GM19397 (cell line): Measurements from ENCODE around the gene LCE1F.

Experiments used
- ATAC-seq: cut with Tn5 transposase; IDR thresholded peaks from one replicate; pipeline ENCODE4 v1.9.1; 2021; ENCODE audit warnings: mild to moderate bottlenecking, moderate library complexity; ENCODE audit not compliant: unreplicated experiment

The LCE1F gene

GRCh38 chr1:152770411-152770810, 4.5 kb upstream of the LCE1F start:
- no peak for ATAC-seq

DNA sequence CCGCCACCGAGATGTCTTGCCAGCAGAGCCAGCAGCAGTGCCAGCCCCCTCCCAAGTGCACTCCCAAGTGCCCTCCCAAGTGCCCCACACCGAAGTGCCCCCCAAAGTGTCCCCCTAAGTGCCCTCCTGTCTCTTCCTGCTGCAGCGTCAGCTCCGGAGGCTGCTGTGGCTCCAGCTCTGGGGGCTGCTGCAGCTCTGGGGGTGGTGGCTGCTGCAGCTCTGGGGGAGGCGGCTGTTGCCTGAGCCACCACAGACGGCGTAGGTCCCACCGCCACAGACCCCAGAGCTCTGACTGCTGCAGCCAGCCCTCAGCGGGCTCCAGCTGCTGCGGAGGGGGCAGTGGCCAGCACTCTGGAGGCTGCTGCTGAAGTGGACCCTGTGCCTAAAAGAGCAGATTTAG, 1.4 kb downstream of the LCE1F start:
- no peak for ATAC-seq

DNA sequence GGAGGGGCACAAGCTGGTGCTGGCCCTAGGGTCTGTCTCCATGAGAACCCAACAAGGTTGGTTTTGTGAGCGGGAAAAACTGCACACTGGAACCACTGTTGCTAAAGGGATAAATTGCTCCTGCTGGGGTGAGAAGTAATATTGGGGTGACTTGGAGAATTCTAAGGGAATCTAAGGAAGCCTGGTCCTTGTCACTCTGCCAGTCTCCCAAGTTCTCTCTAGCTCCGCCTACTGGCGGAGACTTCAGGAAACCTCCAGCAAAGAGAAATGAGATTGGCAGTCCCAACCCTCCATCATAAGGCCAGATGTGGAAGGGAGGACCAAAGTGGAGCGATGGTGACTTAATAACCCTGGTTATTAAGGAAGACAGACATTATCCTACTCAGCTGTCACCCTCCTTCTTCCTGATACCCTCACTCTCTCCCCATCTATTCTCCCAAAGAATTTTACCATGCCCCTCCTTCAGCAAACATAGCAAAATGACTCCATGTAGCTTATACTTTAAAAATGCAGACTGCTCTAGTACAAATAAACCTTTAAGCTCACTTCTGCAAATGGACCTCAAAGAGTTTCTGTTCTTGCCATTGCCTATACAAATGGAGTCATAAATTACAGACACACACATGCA, 2.7 kb downstream of the LCE1F start:
- no peak for ATAC-seq

GRCh38 chr1:152783095-152783494, 8.2 kb downstream of the LCE1F start:
- no peak for ATAC-seq

GRCh38 chr1:152786077-152786476, 11.1 kb downstream of the LCE1F start, which contains the start of gene LCE1E:
LCE1E (plus strand) TSS chr1:152786257; CDS start chr1:152787300, 1,043 bp downstream.
- ATAC-seq, result no peak

DNA sequence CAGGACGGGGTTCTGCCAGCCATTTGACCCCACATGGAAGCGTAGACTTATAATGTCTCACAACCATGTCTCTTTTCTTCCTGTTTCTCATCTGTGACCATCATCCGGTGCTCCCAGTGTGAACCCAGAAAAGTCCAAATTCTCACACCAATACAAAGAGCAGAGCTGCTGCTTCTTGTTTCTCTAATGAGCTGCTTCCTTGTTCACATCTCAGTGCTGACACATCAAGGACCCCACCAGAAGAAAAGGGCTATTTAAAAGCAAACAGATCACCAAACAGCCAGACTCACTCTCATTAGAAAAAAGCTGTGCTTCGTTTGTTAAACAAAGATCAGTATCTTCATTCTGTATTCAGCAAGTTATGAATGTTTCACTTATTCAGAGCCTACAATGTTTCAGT, 20.7 kb downstream of the LCE1F start:
- no peak for ATAC-seq

- ATAC-seq, result no peak
These were observed 21.5 kb downstream of the LCE1F start, which contains the start of gene LCE1D for GRCh38 chr1:152796421-152796820. LCE1D (plus strand) TSS chr1:152796721; CDS start chr1:152797795, 1,074 bp downstream.

DNA sequence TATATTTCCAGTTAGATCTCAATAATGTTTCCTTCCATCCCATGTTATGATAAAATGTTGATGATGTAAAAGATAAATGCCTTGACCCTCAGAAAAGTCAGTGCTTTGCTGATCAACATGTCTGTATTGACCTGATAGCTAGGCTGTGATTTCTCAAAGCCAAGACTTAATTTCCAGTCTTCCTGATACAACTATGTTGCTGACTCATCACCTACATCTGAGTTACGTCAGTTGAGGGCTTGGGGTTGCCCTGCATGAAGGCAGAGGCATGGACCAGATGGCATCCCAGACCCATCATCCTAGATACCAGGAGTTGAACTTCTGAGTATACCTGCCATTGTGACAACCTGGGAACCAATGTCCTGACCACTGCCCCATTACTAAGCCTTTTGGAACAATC, 26.4 kb downstream of the LCE1F start:
- no peak for ATAC-seq

- no peak for ATAC-seq
These were observed 31.6 kb downstream of the LCE1F start, which contains the start of gene LCE1C for GRCh38 chr1:152806576-152806975. LCE1C (minus strand) TSS chr1:152806651; CDS start chr1:152805478, 1,173 bp downstream.

GRCh38 chr1:152811050-152811449, 36.1 kb downstream of the LCE1F start:
- no peak for ATAC-seq

DNA sequence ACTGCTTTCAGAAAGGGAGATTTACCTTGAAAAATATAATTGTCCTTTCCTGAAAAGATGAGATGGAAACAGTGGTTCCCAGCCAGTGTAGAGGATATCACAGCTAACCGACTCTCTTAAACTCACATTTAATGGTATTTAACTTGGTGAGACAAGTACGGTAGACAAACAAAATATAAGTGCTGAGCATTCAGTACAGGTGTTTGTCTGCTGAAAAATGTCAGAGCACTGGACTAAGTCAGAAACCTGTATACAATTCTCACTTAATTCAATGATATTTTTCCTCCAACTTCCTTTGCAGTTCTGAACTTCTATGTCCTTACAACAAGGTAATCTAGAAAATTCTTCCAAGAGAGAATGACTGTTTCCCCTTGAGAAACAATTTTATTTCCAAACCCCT, 36.7 kb downstream of the LCE1F start, which contains the start of gene LCE1B:
LCE1B (plus strand) TSS at position 301 of the 400 bp plus-strand sequence. CDS start 476 bp downstream, outside the sequence.
- ATAC-seq, result no peak

DNA sequence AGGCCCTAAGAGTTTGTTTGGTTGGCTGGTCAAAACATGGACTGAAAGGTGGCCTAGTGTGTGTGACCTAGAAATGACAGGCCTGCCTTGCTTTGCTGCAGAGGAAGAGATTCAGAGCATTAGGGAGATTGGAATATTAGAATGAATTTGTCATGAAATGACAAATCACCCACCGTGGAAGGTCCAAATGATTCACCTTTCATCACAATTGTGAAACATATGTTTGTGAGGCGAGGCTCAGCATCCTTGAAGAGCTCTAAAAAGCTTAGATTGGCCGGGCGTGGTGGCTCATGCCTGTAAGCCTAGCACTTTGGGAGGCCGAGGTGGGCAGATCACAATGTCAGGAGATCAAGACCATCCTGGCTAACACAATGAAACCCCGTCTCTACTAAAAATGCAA, 42.4 kb downstream of the LCE1F start:
- no peak for ATAC-seq

DNA sequence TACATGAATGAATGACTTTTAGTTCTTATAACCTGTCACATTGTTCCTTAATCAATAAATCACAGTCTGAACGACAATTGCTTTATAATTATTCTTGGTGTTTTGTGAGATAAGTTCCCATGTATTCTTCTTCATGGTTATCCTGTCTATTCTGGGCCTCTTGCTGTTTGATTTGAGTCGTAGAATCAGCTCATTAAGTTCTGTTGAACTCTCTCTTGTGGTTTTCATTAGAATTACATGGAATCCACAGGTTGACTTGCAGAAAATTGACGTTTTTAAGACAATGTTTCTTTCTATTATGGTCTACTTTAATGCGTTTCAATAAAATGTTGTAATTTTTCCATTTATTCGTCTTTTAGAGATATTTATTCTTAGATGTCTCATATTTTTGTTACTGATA, 48.4 kb downstream of the LCE1F start:
- ATAC-seq, result no peak

DNA sequence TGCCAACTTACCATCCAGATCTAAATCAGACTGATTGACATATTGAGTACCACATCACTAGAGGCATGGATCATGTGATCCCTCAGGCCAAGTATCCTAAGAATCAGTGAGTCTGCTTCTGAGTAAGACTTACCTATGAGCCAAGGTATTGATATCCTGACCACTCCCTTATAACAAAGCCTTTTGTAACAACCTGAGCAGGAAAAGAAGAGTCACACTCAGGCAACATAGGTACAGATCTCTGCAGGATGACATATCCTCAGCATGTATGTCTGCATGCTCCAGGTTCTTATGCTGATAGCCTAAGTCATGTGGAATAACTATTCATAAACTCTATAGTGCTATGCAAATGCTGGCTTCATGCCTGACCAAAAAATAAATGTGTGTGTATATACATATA, 50.0 kb downstream of the LCE1F start:
- ATAC-seq, result no peak
